Endothelial cell of umbilical vein (primary cell): Measurements from ENCODE around the gene FHIT. TPM values are rescaled to one million over a fixed set of nuclear protein-coding genes. Genes with fewer than 3 reads are reported as not detected.

Source experiments
- BruUV-seq: library from RNA; stranded (reverse); fragments of 400-500 nt; replicated peaks from 2 replicates; lab custom pipeline; 2021; lab: Mats Ljungman, UMichigan
- CTCF ChIA-PET: fragments of 300-600, 350-600 bp; sonication (Branson Sonifier 250); formaldehyde crosslinking; loops from one replicate; lab custom pipeline; 2021; ENCODE audit warnings: antibody characterized with exemption, inconsistent platforms; lab: Charles Lee
- POLR2A ChIA-PET: fragments of 300-600, 350-600 bp; sonication (Branson Sonifier 250); formaldehyde crosslinking; loops from one replicate; lab custom pipeline; 2021; ENCODE audit warnings: antibody characterized with exemption, inconsistent platforms; lab: Charles Lee
- DNase-seq: peaks from one replicate; pipeline ENCODE4 v3.0.0-alpha.2; 2011; ENCODE audit warnings: low read depth, low spot score
- FAIRE-seq: peaks from 2 replicates; lab custom pipeline; 2011; peaks lifted over from hg19 to GRCh38; lab: Jason Lieb, UNC
- H2AFZ ChIP-seq: 2 replicates; pipeline ENCODE4 v1.6.0; 2012; ENCODE audit warnings: low read depth, low read length, control low read depth, inconsistent platforms
- H3K27ac ChIP-seq: 2 replicates; pipeline ENCODE4 v1.5.1; 2011; ENCODE audit warnings: low read depth, mild to moderate bottlenecking, control low read depth, low read length, moderate library complexity; ENCODE audit not compliant: insufficient read depth
- H3K27me3 ChIP-seq, 2 experiments: 2 replicates each; pipeline versions ENCODE4 v1.6.0 to v1.6.1; 2011; ENCODE audit warnings: low read length in 2 of 2, mixed read lengths in 1 of 2; ENCODE audit not compliant: control insufficient read depth in 2 of 2, insufficient read depth in 2 of 2
- H3K36me3 ChIP-seq, 2 experiments: 2 replicates in 1 of 2; 3 replicates in 1 of 2; pipeline ENCODE4 v1.5.1; 2011; ENCODE audit warnings: low read length in 2 of 2, mild to moderate bottlenecking in 1 of 2, moderate library complexity in 1 of 2; ENCODE audit not compliant: control insufficient read depth in 2 of 2, insufficient read depth in 2 of 2; ENCODE audit errors: extremely low read depth in 1 of 2
- H3K4me1 ChIP-seq: 3 replicates; pipeline ENCODE4 v1.5.1; 2011; ENCODE audit warnings: mild to moderate bottlenecking, low read length; ENCODE audit not compliant: control insufficient read depth, insufficient read depth; ENCODE audit errors: extremely low read depth
- H3K4me2 ChIP-seq: 2 replicates; pipeline ENCODE4 v1.6.1; 2011; ENCODE audit warnings: low read length, control low read depth, mixed read lengths; ENCODE audit not compliant: insufficient read depth
- H3K4me3 ChIP-seq, 3 experiments: fragments of 200-600 bp in 1 of 3; sonication (generic), shearing (Covaris generic) in 1 of 3; replicated peaks in 1 of 3; 2 replicates each; pipeline ENCODE4 v1.5.1; 2011 to 2016; ENCODE audit warnings: control low read depth in 3 of 3, low read length in 3 of 3, mild to moderate bottlenecking in 2 of 3, inconsistent platforms in 1 of 3, low read depth in 1 of 3, moderate library complexity in 1 of 3; ENCODE audit not compliant: insufficient read depth in 1 of 3
- H3K79me2 ChIP-seq: 2 replicates; pipeline ENCODE4 v1.6.0; 2012; ENCODE audit warnings: low read length, inconsistent platforms; ENCODE audit not compliant: control insufficient read depth, insufficient read depth
- H3K9ac ChIP-seq: replicated peaks from 2 replicates; pipeline ENCODE3; 2011; ENCODE audit warnings: low read length, control low read depth; ENCODE audit not compliant: insufficient read depth; ENCODE audit errors: extremely low read depth
- H3K9me1 ChIP-seq: replicated peaks from 3 replicates; pipeline ENCODE4 v1.6.0; 2011; ENCODE audit warnings: mild to moderate bottlenecking, low read length; ENCODE audit not compliant: control insufficient read depth, insufficient read depth; ENCODE audit errors: extremely low read depth
- H3K9me3 ChIP-seq: replicated peaks from 2 replicates; pipeline ENCODE4 v1.5.1; 2012; ENCODE audit warnings: low read length, inconsistent platforms; ENCODE audit not compliant: control insufficient read depth, insufficient read depth
- H4K20me1 ChIP-seq: replicated peaks from 2 replicates; pipeline ENCODE3; 2011; ENCODE audit warnings: mild to moderate bottlenecking, low read length; ENCODE audit not compliant: control insufficient read depth, insufficient read depth; ENCODE audit errors: extremely low read depth
- CTCF ChIP-seq, 2 donors: IDR thresholded peaks; 1 replicate in 1 of 2; 2 replicates in 1 of 2; pipeline ENCODE4 v1.5.1; 2011; ENCODE audit warnings: low read length in 2 of 2, mild to moderate bottlenecking in 2 of 2, moderate library complexity in 2 of 2, control low read depth in 1 of 2, inconsistent platforms in 1 of 2, low read depth in 1 of 2; ENCODE audit not compliant: insufficient read depth in 1 of 2; ENCODE audit errors: extremely low read depth in 1 of 2
- EZH2 ChIP-seq: IDR thresholded peaks from 2 replicates; pipeline ENCODE4 v1.6.1; 2012; ENCODE audit warnings: borderline replicate concordance, low read depth, mild to moderate bottlenecking, moderate library complexity, low read length, inconsistent platforms; ENCODE audit not compliant: severe bottlenecking
- FOS ChIP-seq: IDR thresholded peaks from 2 replicates; pipeline ENCODE4 v1.6.1; 2011; ENCODE audit warnings: mild to moderate bottlenecking, low read length, moderate library complexity, borderline replicate concordance; ENCODE audit not compliant: insufficient read depth
- GATA2 ChIP-seq: IDR thresholded peaks from 2 replicates; pipeline ENCODE4 v1.7.0; 2011; ENCODE audit warnings: low read depth, mild to moderate bottlenecking, moderate library complexity, mixed read lengths, low read length; ENCODE audit not compliant: insufficient read length, insufficient read depth
- JUN ChIP-seq: IDR thresholded peaks from 2 replicates; pipeline ENCODE4 v1.6.1; 2011; ENCODE audit warnings: borderline replicate concordance, low read depth; ENCODE audit not compliant: insufficient read length, insufficient read depth
- MAX ChIP-seq: IDR thresholded peaks from 2 replicates; pipeline ENCODE4 v1.6.1; 2011; ENCODE audit not compliant: insufficient read depth, insufficient read length
- MYC ChIP-seq: IDR thresholded peaks from one replicate; pipeline ENCODE4 v1.6.1; 2011; ENCODE audit warnings: mild to moderate bottlenecking, low read depth, low read length
- POLR2A ChIP-seq: IDR thresholded peaks from 2 replicates; pipeline ENCODE4 v1.6.1; 2012; ENCODE audit warnings: low read depth, mild to moderate bottlenecking, control low read depth, low read length
- POLR2AphosphoS5 ChIP-seq: IDR thresholded peaks from 2 replicates; pipeline ENCODE4 v1.6.1; 2012; ENCODE audit warnings: low read depth, mild to moderate bottlenecking, control low read depth, low read length, moderate library complexity; ENCODE audit not compliant: insufficient read depth
- dilution Hi-C: fragments of 300-500 bp; cut with MboI; formaldehyde crosslinking; loops from one replicate; pipeline ENCODE4 v1.15.0; 2019; ENCODE audit warnings: low sequenced_read_pairs; ENCODE audit not compliant: extremely low pct_ligation_motif_present
- intact Hi-C: fragments of 100-400 bp; cut with micrococcal nuclease; formaldehyde crosslinking; loops from one replicate; pipeline ENCODE4 v1.10.0; 2022
- polyA plus RNA-seq, 4 experiments: library from polyadenylated mRNA; depleted of rRNA in 3 of 4; stranded (reverse) in 3 of 4; unstranded in 1 of 4; fragments of >200 nt; gene quantifications; 2 replicates each; pipeline versions ENCODE4 v1.2.1 to v1.2.3, GENCODE V29; 2011 to 2012; ENCODE audit warnings: missing spikeins in 1 of 4
- total RNA-seq: library from RNA; stranded (reverse); gene quantifications from 2 replicates; pipeline ENCODE4 v1.2.3, GENCODE V29; 2021

FHIT gene
- total and polyA plus RNA-seq, 2 donors (not counting 3 experiments of a cell fraction or from before 2014, with no cell fraction given): 0.47 to 2.2 TPM

- FAIRE-seq (no peak), DNase-seq (no peak)
- TF ChIP-seq POLR2AphosphoS5 (no peak), EZH2 (no peak), POLR2A (no peak), MYC (no peak), FOS (no peak), MAX (no peak), GATA2 (no peak), CTCF (IDR thresholded peaks at IDR 0.05; ENCODE audit: extremely low read depth in 1 of 2, insufficient read depth in 1 of 2, low read depth in 1 of 2, low read length in 2 of 2) (no peak), JUN (no peak)
- Histone ChIP-seq H3K9ac (no peak overlapping the region), H2AFZ (no peak overlapping the region), H3K36me3 (no peaks in the 10 kb centered on the region), H3K79me2 (no peaks in the 10 kb centered on the region), H3K27me3 (no peaks in the 10 kb centered on the region), H3K9me1 (no peaks in the 10 kb centered on the region), H3K27ac (no peak overlapping the region), H3K4me1 (no peaks in the 10 kb centered on the region), H3K9me3 (peaks cover 5% of the 10 kb centered on the region), H3K4me3 (no peak overlapping the region), H4K20me1 (no peaks in the 10 kb centered on the region), H3K4me2 (no peak overlapping the region)
- BruUV-seq: no TSS peak
- ChIA-PET POLR2A (no interaction called here), CTCF (no interaction called here)
- intact Hi-C loops: no loop called here
- dilution Hi-C loops: no loop called here
Measured at GRCh38 chr3:59922192-59922591, 1329.1 kb downstream of the FHIT start.
